ENCODE results near the gene UST.
"Not testable (repeated sequence)": the region's sequence is repeated elsewhere in the genome, so short reads cannot be mapped to it uniquely, and the experiment has no call there.

The UST gene

GRCh38 chr6:148842296-148843019 lies 95.6 kb downstream of the UST start:
- no peak for DNase-seq

- no peak for DNase-seq
Observed at GRCh38 chr6:148845464-148845863, 98.6 kb downstream of the UST start.

GRCh38 chr6:148846778-148847761 lies 100.2 kb downstream of the UST start:
- no peak for DNase-seq

GRCh38 chr6:148848915-148849314 lies 102.1 kb downstream of the UST start:
- DNase-seq, result no peak

- not testable (repeated sequence) for DNase-seq
Observed at GRCh38 chr6:148849449-148849848, 102.6 kb downstream of the UST start.

- DNase-seq, result no peak
Observed at GRCh38 chr6:148850964-148851363, 104.1 kb downstream of the UST start.

GRCh38 chr6:148851683-148852556 lies 105.1 kb downstream of the UST start:
- DNase-seq, result no peak

- no peak for DNase-seq
Observed at GRCh38 chr6:148852688-148853087, 105.9 kb downstream of the UST start.

- not testable (repeated sequence) for DNase-seq
Observed at GRCh38 chr6:148853113-148853512, 106.3 kb downstream of the UST start.

GRCh38 chr6:148854096-148854495 lies 107.3 kb downstream of the UST start:
- DNase-seq, result no peak

- no peak for DNase-seq
Observed at GRCh38 chr6:148854992-148855391, 108.2 kb downstream of the UST start.

GRCh38 chr6:148855744-148856143 lies 108.9 kb downstream of the UST start:
- DNase-seq, result no peak

- DNase-seq, result no peak
Observed at GRCh38 chr6:148857798-148858390, 111.1 kb downstream of the UST start.

- DNase-seq, result not testable (repeated sequence)
Observed at GRCh38 chr6:148864132-148864531, 117.3 kb downstream of the UST start.

GRCh38 chr6:148864941-148865340 lies 118.1 kb downstream of the UST start:
- no peak for DNase-seq

GRCh38 chr6:148866657-148867268 lies 119.9 kb downstream of the UST start:
- no peak for DNase-seq

GRCh38 chr6:148867862-148868261 lies 121.0 kb downstream of the UST start:
- DNase-seq, result no peak

- DNase-seq, result no peak
Observed at GRCh38 chr6:148868314-148868713, 121.5 kb downstream of the UST start.

GRCh38 chr6:148868901-148869300 lies 122.1 kb downstream of the UST start:
- DNase-seq, result no peak

- DNase-seq, result no peak
Observed at GRCh38 chr6:148869585-148869984, 122.8 kb downstream of the UST start.

GRCh38 chr6:148873154-148873553 lies 126.3 kb downstream of the UST start:
- DNase-seq, result no peak

- DNase-seq, result no peak
Observed at GRCh38 chr6:148873868-148874267, 127.0 kb downstream of the UST start.

All from activated CD4-positive, CD25-positive, alpha-beta regulatory T cell (primary cell).